ENCODE measurements around the gene EHD1.

The EHD1 gene

GRCh38 chr11:64909653-64910343 is 31.4 kb upstream of the EHD1 start:
- no peak for DNase-seq (ENCODE audit: low spot score)

GRCh38 chr11:64908766-64909165 is 30.3 kb upstream of the EHD1 start:
- no peak for DNase-seq (ENCODE audit: low spot score)

- DNase-seq (ENCODE audit: low spot score) = no peak
Observed at GRCh38 chr11:64906314-64906635, 27.9 kb upstream of the EHD1 start.

GRCh38 chr11:64905516-64906313 is 27.3 kb upstream of the EHD1 start:
- DNase-seq (ENCODE audit: low spot score) = no peak

- no peak for DNase-seq (ENCODE audit: low spot score)
Observed at GRCh38 chr11:64903291-64903833, 24.9 kb upstream of the EHD1 start.

- DNase-seq (ENCODE audit: low spot score) = no peak
Observed at GRCh38 chr11:64902102-64902900, 23.9 kb upstream of the EHD1 start.

GRCh38 chr11:64900774-64901173 is 22.4 kb upstream of the EHD1 start:
- DNase-seq (ENCODE audit: low spot score) = no peak

GRCh38 chr11:64900263-64900678 is 21.9 kb upstream of the EHD1 start:
- peak; percentile 76 for DNase-seq (ENCODE audit: low spot score)

GRCh38 chr11:64898541-64898940 is 20.1 kb upstream of the EHD1 start:
- no peak for DNase-seq (ENCODE audit: low spot score)

- DNase-seq (ENCODE audit: low spot score) = no peak
Observed at GRCh38 chr11:64898076-64898445, 19.6 kb upstream of the EHD1 start.

- DNase-seq (ENCODE audit: low spot score) = no peak
Observed at GRCh38 chr11:64897381-64898075, 19.1 kb upstream of the EHD1 start.

- DNase-seq (ENCODE audit: low spot score) = no peak
Observed at GRCh38 chr11:64896448-64897022, 18.1 kb upstream of the EHD1 start.

- DNase-seq (ENCODE audit: low spot score) = no peak
Observed at GRCh38 chr11:64894812-64895452, 16.5 kb upstream of the EHD1 start.

GRCh38 chr11:64894070-64894811 is 15.8 kb upstream of the EHD1 start:
- DNase-seq (ENCODE audit: low spot score) = peak; percentile 89

GRCh38 chr11:64893194-64894069 is 15.0 kb upstream of the EHD1 start:
- DNase-seq (ENCODE audit: low spot score) = no peak

- no peak for DNase-seq (ENCODE audit: low spot score)
Observed at GRCh38 chr11:64892838-64893193, 14.4 kb upstream of the EHD1 start.

- DNase-seq (ENCODE audit: low spot score) = no peak
Observed at GRCh38 chr11:64892411-64892831, 14.0 kb upstream of the EHD1 start.

GRCh38 chr11:64891880-64892279 is 13.5 kb upstream of the EHD1 start:
- no peak for DNase-seq (ENCODE audit: low spot score)

GRCh38 chr11:64891215-64891848 is 12.9 kb upstream of the EHD1 start:
- no peak for DNase-seq (ENCODE audit: low spot score)

Measured in CD4-positive, alpha-beta T cell treated with Interleukin-6 at 100 ng/mL for 8 hours (primary cell).